ENCODE measurements around the gene FEM1C. TPM values are rescaled to one million over a fixed set of nuclear protein-coding genes. Genes with fewer than 3 reads are reported as not detected.
A peak's percentile ranks its signal among the peaks of the same experiment; 100 is the strongest.

The FEM1C gene
- total RNA-seq, 4 donors from 2014 or later = 41.3 to 71.0 (median 51.5) TPM

DNA sequence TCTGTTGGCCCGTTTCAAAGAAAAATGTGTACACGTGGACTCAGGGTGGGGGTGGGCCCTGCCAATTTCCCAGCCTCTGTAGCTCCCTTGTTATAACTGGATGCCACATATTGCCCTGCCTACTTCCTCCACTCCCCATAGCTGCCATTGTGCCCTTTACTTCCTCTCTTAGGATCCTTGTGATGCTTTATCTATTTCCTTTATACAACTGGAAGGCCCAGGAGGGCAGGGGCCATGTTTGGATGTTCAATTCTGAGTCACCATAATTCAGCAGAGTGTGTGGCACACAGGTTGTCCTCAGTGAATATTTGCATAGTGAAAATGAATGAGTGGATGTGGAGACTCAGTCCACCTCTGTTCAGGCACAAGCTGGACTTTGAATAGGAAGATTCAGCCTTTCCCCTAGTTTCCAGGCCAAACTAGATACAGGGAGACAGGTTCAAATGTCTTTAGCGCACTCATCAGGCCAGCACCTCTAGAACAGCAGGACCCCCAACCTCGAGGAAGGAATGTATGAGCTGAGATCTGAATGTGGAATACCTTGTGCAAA, 10.6 kb upstream of the FEM1C start:
- intact Hi-C loops (cut with DNase I) = no loop called here

DNA sequence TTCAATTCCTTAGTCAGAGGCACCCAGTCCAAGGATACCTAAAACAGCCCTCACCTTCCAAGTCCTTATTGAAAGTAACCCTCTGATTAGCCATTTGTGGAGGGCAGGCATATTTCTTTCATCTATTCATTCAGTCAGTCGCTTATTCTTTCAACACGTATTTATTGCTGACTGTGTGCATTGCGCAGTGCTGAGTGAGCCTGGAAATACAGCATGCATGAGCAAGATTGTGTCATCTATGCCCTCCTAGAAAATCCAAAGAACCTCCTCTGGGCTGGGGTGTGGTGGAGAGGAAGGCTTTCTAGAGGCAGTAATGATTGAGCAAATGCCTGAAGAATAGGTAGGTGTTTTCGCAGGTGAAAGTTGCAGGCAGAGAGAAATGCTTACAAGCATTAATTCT, 8.5 kb upstream of the FEM1C start:
- Histone ChIP-seq H3K4me1 (peaks cover 15 to 22% (median 20%) of the 10 kb centered on the region in 4 donors), H3K27me3 (no peaks in the 10 kb centered on the region), H3K4me3 (no peak overlapping the region), H3K36me3 (no peaks in the 10 kb centered on the region), H3K9me3 (no peaks in the 10 kb centered on the region), H3K27ac (replicated peaks in 1 of 4) (no peak overlapping the region)
- no peak for DNase-seq (ENCODE audit: extremely low spot score)
- 98% methylated on average over 4 of the region's 4 CpGs for WGBS
- no peak for TF ChIP-seq EP300 (IDR thresholded peaks at IDR 0.05)
- no peak for TF ChIP-seq POLR2AphosphoS5 (IDR thresholded peaks at IDR 0.05)
- intact Hi-C loops (cut with DNase I) = no loop called here

More for the DNA sequence above, 10.6 kb upstream of the FEM1C start:
- H3K4me3 ChIP-seq = no peak overlapping the region
- peaks cover 25 to 38% (median 34%) of the 10 kb centered on the region in 4 donors for H3K4me1 ChIP-seq
- WGBS = 85% methylated on average over 4 of the region's 4 CpGs
- no peaks in the 10 kb centered on the region for H3K27me3 ChIP-seq
- no peak for DNase-seq (ENCODE audit: extremely low spot score)
- no peaks in the 10 kb centered on the region for H3K36me3 ChIP-seq
- TF ChIP-seq POLR2AphosphoS5 (IDR thresholded peaks at IDR 0.05) = no peak
- TF ChIP-seq POLR2A (IDR thresholded peaks at IDR 0.05; ENCODE audit: low read depth) = no peak
- TF ChIP-seq EP300 (IDR thresholded peaks at IDR 0.05) = no peak
- TF ChIP-seq, protein P1, sequence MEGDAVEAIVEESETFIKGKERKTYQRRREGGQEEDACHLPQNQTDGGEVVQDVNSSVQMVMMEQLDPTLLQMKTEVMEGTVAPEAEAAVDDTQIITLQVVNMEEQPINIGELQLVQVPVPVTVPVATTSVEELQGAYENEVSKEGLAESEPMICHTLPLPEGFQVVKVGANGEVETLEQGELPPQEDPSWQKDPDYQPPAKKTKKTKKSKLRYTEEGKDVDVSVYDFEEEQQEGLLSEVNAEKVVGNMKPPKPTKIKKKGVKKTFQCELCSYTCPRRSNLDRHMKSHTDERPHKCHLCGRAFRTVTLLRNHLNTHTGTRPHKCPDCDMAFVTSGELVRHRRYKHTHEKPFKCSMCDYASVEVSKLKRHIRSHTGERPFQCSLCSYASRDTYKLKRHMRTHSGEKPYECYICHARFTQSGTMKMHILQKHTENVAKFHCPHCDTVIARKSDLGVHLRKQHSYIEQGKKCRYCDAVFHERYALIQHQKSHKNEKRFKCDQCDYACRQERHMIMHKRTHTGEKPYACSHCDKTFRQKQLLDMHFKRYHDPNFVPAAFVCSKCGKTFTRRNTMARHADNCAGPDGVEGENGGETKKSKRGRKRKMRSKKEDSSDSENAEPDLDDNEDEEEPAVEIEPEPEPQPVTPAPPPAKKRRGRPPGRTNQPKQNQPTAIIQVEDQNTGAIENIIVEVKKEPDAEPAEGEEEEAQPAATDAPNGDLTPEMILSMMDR (IDR thresholded peaks at IDR 0.05) = no peak
- no peaks in the 10 kb centered on the region for H3K9me3 ChIP-seq
- H3K27ac ChIP-seq (replicated peaks in 1 of 4) = no peak overlapping the region

DNA sequence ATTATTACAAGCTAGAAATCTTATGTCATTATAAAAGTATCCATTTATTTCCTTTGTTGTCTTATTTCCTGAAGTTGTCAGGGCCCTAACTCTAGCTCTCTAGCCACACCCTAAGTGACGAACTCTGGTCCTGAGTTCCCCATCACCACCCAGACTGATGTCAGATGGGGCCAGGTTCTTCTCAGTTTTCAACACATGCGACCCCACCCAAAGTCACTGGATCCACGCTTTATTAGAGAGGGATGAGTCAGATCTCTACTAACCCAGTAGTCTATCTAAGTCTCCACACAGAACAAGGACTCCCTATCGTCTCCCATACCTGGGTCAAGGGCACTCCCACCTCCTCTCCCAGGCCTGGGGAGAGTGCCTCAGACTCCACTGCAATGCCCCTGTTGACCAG, 6.8 kb upstream of the FEM1C start:
- Histone ChIP-seq H3K36me3 (no peaks in the 10 kb centered on the region), H3K4me3 (no peak overlapping the region), H3K9me3 (no peaks in the 10 kb centered on the region), H3K27ac (replicated peaks in 1 of 4) (no peak overlapping the region), H3K27me3 (no peaks in the 10 kb centered on the region), H3K4me1 (peaks cover 2 to 6% (median 5%) of the 10 kb centered on the region in 4 donors)
- TF ChIP-seq EP300 (IDR thresholded peaks at IDR 0.05) = no peak
- TF ChIP-seq POLR2A (IDR thresholded peaks at IDR 0.05; ENCODE audit: low read depth) = no peak
- TF ChIP-seq POLR2AphosphoS5 (IDR thresholded peaks at IDR 0.05) = no peak
- TF ChIP-seq, protein P1 (IDR thresholded peaks at IDR 0.05) = no peak
- 56% methylated on average over 4 of the region's 4 CpGs for WGBS
- intact Hi-C loops (cut with DNase I) = no loop called here
- no peak for DNase-seq (ENCODE audit: extremely low spot score)

DNA sequence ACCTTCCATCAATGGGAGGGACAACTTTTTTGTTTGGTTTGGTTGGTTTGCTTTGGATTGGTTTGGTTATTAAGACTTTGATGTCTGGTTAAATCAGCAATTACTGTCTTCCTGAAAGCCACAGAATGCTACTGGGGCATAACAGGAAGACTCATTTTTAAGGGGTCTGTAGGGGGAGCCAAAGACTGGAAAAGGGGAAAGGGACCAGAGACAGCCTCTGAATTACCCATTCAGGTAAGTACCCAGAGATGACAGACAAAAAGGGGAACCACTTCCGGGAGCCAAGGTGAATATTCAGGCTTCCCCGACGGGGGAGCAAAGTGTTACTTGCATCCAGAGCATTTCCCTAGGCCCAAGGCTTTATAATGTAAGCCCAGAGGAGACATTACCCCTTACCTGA, 4.6 kb upstream of the FEM1C start:
- Histone ChIP-seq H3K4me1 (peaks cover 0 to 8% (median 5%) of the 10 kb centered on the region in 4 donors), H3K27ac (replicated peaks in 1 of 4) (no peak overlapping the region), H3K36me3 (no peaks in the 10 kb centered on the region), H3K9me3 (peaks cover 0 to 4% (median 0%) of the 10 kb centered on the region in 4 donors), H3K4me3 (no peak overlapping the region), H3K27me3 (no peaks in the 10 kb centered on the region)
- intact Hi-C loops (cut with DNase I) = no loop called here
- TF ChIP-seq POLR2AphosphoS5 (IDR thresholded peaks at IDR 0.05) (no peak), POLR2A (IDR thresholded peaks at IDR 0.05; ENCODE audit: low read depth) (no peak), EP300 (IDR thresholded peaks at IDR 0.05) (no peak)
- TF ChIP-seq, protein P1 (IDR thresholded peaks at IDR 0.05) = peak; percentile 18 to 46 (median 25)
- no peak for DNase-seq (ENCODE audit: extremely low spot score)
- WGBS = 88% methylated on average over 3 of the region's 3 CpGs

DNA sequence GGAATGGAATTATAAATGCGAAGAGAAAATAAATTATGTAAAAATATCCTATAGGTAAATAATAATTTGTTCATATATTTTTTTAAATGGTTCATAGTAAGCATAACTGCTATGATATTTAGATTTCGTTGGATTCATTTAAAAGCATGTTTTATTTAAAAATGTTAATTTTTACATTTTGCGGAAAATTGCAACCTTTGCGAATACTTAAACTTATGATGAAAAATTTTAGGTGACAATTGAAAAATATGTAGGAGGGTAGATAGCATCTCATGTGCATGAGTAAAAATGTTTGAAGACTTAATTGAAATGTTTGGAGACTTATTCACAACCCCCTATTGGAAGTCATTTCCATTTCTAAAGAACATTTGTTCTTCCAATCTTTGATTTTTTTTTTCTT, 4.1 kb upstream of the FEM1C start:
- intact Hi-C loops (cut with DNase I) = no loop called here
- no peak overlapping the region for H3K27ac ChIP-seq (replicated peaks in 1 of 4)

More for the DNA sequence above, 4.1 kb upstream of the FEM1C start:
- H3K4me1 ChIP-seq = peaks cover 0 to 8% (median 5%) of the 10 kb centered on the region in 4 donors
- peaks cover 0 to 4% (median 0%) of the 10 kb centered on the region in 4 donors for H3K9me3 ChIP-seq
- TF ChIP-seq EP300 (IDR thresholded peaks at IDR 0.05) (no peak), POLR2A (IDR thresholded peaks at IDR 0.05; ENCODE audit: low read depth) (no peak), POLR2AphosphoS5 (IDR thresholded peaks at IDR 0.05) (no peak)
- no peaks in the 10 kb centered on the region for H3K27me3 ChIP-seq
- no peaks in the 10 kb centered on the region for H3K36me3 ChIP-seq
- no peak overlapping the region for H3K4me3 ChIP-seq
- 96% methylated on average over 4 of the region's 4 CpGs for WGBS
- no peak for DNase-seq (ENCODE audit: extremely low spot score)
